Measurements from ENCODE around the gene MGAT3. TPM values are rescaled to one million over a fixed set of nuclear protein-coding genes. Genes with fewer than 3 reads are reported as not detected.

Gene MGAT3
- total RNA-seq, 2 experiments from 2014 or later = 16.3 to 44.3 TPM

- Histone ChIP-seq H2AFZ (ENCODE audit: low read length) (no peak overlapping the region), H3K79me2 (ENCODE audit: insufficient read depth, low read depth, low read length) (peaks cover 53% of the 10 kb centered on the region), H3K4me2 (ENCODE audit: low read length) (peak overlapping the region; percentile 49), H3K36me3 (ENCODE audit: insufficient read depth, low read length) (peaks cover 82% of the 10 kb centered on the region), H3K9me3 (ENCODE audit: low read length) (no peaks in the 10 kb centered on the region), H3K9me2 (ENCODE audit: insufficient read depth, low read length) (no peaks in the 10 kb centered on the region), H3K4me1 (ENCODE audit: insufficient read depth, low read length, poor library complexity, severe bottlenecking) (peaks cover 39% of the 10 kb centered on the region), H4K20me1 (ENCODE audit: insufficient read depth, low read length) (no peaks in the 10 kb centered on the region; the same call in 1 of the 2 replicates), H3K27ac (ENCODE audit: low read depth, low read length, poor library complexity, severe bottlenecking) (peak overlapping the region; percentile 42), H3K4me3 (ENCODE audit: low read depth, low read length, poor library complexity, severe bottlenecking) (no peak overlapping the region)
- POLR2A ChIA-PET = interaction anchor here (0.6 to 1.5 kb wide), 5 partner anchors 9 to 367 kb away, joined by 3 to 6 read pairs (median 4); partner anchors contain the start of gene MIEF1
- intact Hi-C loops (cut with micrococcal nuclease; ENCODE audit: unreplicated experiment) = no loop called here
- no peak for DNase-seq (ENCODE audit: low spot score)
- no peak for TF ChIP-seq CTCF (conservative IDR thresholded peaks at IDR 0.05; ENCODE audit: low read length)
- TF ChIP-seq EZH2phosphoT487 (IDR thresholded peaks at IDR 0.05; ENCODE audit: borderline replicate concordance, low read depth, low read length) = no peak
- CTCF ChIA-PET (ENCODE audit: unreplicated experiment) = interaction anchor here (0.6 kb wide), 2 partner anchors 345 to 358 kb away, joined by 3 read pairs; no protein-coding TSS in a partner anchor
- no TSS peak for BruUV-seq (replicated peaks)
Observed at GRCh38 chr22:39515266-39516050, 58.6 kb downstream of the MGAT3 start.

GRCh38 chr22:39517470-39517869, 60.7 kb downstream of the MGAT3 start:
- Histone ChIP-seq H3K27ac (ENCODE audit: low read depth, low read length, poor library complexity, severe bottlenecking) (no peak overlapping the region), H3K4me1 (ENCODE audit: insufficient read depth, low read length, poor library complexity, severe bottlenecking) (peaks cover 40% of the 10 kb centered on the region), H3K9me2 (ENCODE audit: insufficient read depth, low read length) (no peaks in the 10 kb centered on the region), H3K4me3 (ENCODE audit: low read depth, low read length, poor library complexity, severe bottlenecking) (no peak overlapping the region), H3K9me3 (ENCODE audit: low read length) (no peaks in the 10 kb centered on the region), H3K36me3 (ENCODE audit: insufficient read depth, low read length) (peaks cover 82% of the 10 kb centered on the region), H3K79me2 (ENCODE audit: insufficient read depth, low read depth, low read length) (peaks cover 73% of the 10 kb centered on the region), H2AFZ (ENCODE audit: low read length) (no peak overlapping the region), H3K4me2 (ENCODE audit: low read length) (no peak overlapping the region), H4K20me1 (ENCODE audit: insufficient read depth, low read length) (peaks cover 17% of the 10 kb centered on the region)
- ChIA-PET POLR2A (interaction anchor here (1.1 to 1.5 kb wide), 3 partner anchors 13 to 16 kb away, joined by 3 to 5 read pairs (median 3); partner anchors contain the start of gene MIEF1), CTCF (ENCODE audit: unreplicated experiment) (no interaction called here)
- no peak for DNase-seq (ENCODE audit: low spot score)
- TF ChIP-seq EZH2phosphoT487 (IDR thresholded peaks at IDR 0.05; ENCODE audit: borderline replicate concordance, low read depth, low read length) (no peak), CTCF (conservative IDR thresholded peaks at IDR 0.05; ENCODE audit: low read length) (no peak)
- intact Hi-C loops (cut with micrococcal nuclease; ENCODE audit: unreplicated experiment) = no loop called here
- no TSS peak for BruUV-seq (replicated peaks)

All from OCI-LY7 (cell line).